ENCODE measurements around the gene TIGD7.

The TIGD7 gene

GRCh38 chr16:3249020-3249419 is 56.2 kb downstream of the TIGD7 start:
- Histone ChIP-seq H2AFZ (ENCODE audit: low read depth, low read length, severe bottlenecking) (no peak overlapping the region), H3K27ac (ENCODE audit: low read depth, low read length) (no peak overlapping the region), H3K79me2 (ENCODE audit: insufficient read depth, low read length) (no peaks in the 10 kb centered on the region), H3F3A (ENCODE audit: insufficient read depth) (no peaks in the 10 kb centered on the region), H4K20me1 (ENCODE audit: low read depth, low read length) (no peaks in the 10 kb centered on the region), H3K9me2 (replicated peaks; ENCODE audit: insufficient read depth, low read length) (no peaks in the 10 kb centered on the region), H3K4me3 (ENCODE audit: insufficient read depth, low read length, poor library complexity, severe bottlenecking) (no peak overlapping the region), H3K9me3 (ENCODE audit: insufficient read depth, low read length) (no peaks in the 10 kb centered on the region), H3K27me3 (ENCODE audit: low read length) (no peaks in the 10 kb centered on the region), H3K4me2 (ENCODE audit: low read depth, low read length, poor library complexity, severe bottlenecking) (no peak overlapping the region), H3K36me3 (ENCODE audit: low read length) (no peaks in the 10 kb centered on the region), H3K9ac (ENCODE audit: low read length) (no peak overlapping the region)
- no peak for TF ChIP-seq CTCF (IDR thresholded peaks at IDR 0.05; ENCODE audit: insufficient read depth, low read length, poor library complexity, severe bottlenecking)
